GM23248 (cell line): ENCODE measurements around the gene IKZF1.

ENCODE experiments used
- EZH2 ChIP-seq: fragments of 200-600 bp; sonication (generic); IDR thresholded peaks from 2 replicates; pipeline ENCODE4 v1.6.1; 2018; ENCODE audit warnings: antibody characterized with exemption, mild to moderate bottlenecking; ENCODE audit not compliant: insufficient read depth, poor library complexity, severe bottlenecking
- EZH2phosphoT487 ChIP-seq: fragments of 200-600 bp; sonication (generic); IDR thresholded peaks from 2 replicates; pipeline ENCODE4 v1.6.1; 2018; ENCODE audit warnings: antibody characterized with exemption, moderate library complexity, mild to moderate bottlenecking, low read depth; ENCODE audit not compliant: insufficient read depth

- TF ChIP-seq EZH2phosphoT487 (no peak), EZH2 (no peak)
These were observed 59.0 kb downstream of the IKZF1 start for GRCh38 chr7:50363327-50364060.
